Ectodermal cell (in vitro differentiated cells): ENCODE measurements around the gene MRPL58.

ENCODE experiments used
- H3K27ac ChIP-seq: 2 replicates; pipeline ENCODE4 v1.7.0; 2013; ENCODE audit warnings: mild to moderate bottlenecking, low read depth, low read length; ENCODE audit not compliant: insufficient read depth, poor library complexity, severe bottlenecking
- H3K27me3 ChIP-seq: 2 replicates; pipeline ENCODE4 v1.7.0; 2013; ENCODE audit warnings: mild to moderate bottlenecking, low read length; ENCODE audit not compliant: insufficient read depth, control insufficient read depth, poor library complexity, severe bottlenecking
- H3K36me3 ChIP-seq: one replicate; pipeline ENCODE4 v1.7.0; 2013; ENCODE audit warnings: low read length; ENCODE audit not compliant: control insufficient read depth, insufficient read depth
- H3K4me1 ChIP-seq: one replicate; pipeline ENCODE4 v1.7.0; 2013; ENCODE audit warnings: low read length; ENCODE audit not compliant: control insufficient read depth, insufficient read depth
- H3K4me3 ChIP-seq: 2 replicates; pipeline ENCODE4 v1.7.0; 2013; ENCODE audit warnings: low read depth, low read length, control low read depth; ENCODE audit not compliant: insufficient read depth
- H3K9me3 ChIP-seq: 2 replicates; pipeline ENCODE4 v1.7.0; 2013; ENCODE audit warnings: mild to moderate bottlenecking, low read length, moderate library complexity; ENCODE audit not compliant: control insufficient read depth
- WGBS, 2 experiments: methylation state at CpG; one replicate each; pipeline ENCODE4 v1.1.7; 2013; ENCODE audit warnings: missing lambda C conversion rate in 2 of 2; 5-methylcytosine and 5-hydroxymethylcytosine counted together

Gene MRPL58

DNA sequence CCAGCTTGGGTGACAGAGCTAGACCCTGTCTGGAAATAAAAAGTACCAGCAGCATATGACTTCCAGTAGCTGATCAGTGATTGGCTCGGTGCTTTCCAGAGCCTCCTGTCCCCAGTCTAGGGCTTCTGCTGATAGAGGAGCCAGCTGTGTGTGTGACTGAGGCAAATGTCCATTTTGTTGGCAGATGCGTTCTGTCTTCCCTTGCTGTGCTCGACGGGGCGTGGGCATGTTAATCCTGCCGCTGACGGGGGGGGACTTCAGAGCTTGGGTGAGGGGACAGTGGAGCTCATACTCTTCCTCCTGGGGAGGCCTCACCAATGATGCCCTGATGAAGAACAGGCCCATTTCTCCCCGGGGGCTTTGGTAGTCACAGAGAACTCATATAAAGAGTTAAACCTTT, 49.1 kb downstream of the MRPL58 start:
- H3K4me3 ChIP-seq: no peak overlapping the region
- 92 to 95% methylated on average over 8 of the region's 8 CpGs for WGBS, 2 experiments
- H3K27ac ChIP-seq: no peak overlapping the region
- H3K36me3 ChIP-seq: peaks cover 29% of the 10 kb centered on the region
- H3K27me3 ChIP-seq: no peaks in the 10 kb centered on the region
- H3K4me1 ChIP-seq: no peaks in the 10 kb centered on the region
- H3K9me3 ChIP-seq: no peaks in the 10 kb centered on the region

- Histone ChIP-seq H3K9me3 (no peaks in the 10 kb centered on the region), H3K4me3 (no peak overlapping the region), H3K27ac (no peak overlapping the region), H3K4me1 (no peaks in the 10 kb centered on the region), H3K27me3 (no peaks in the 10 kb centered on the region), H3K36me3 (peaks cover 29% of the 10 kb centered on the region)
- 94 to 96% methylated on average over 13 of the region's 13 CpGs for WGBS, 2 experiments
Measured at GRCh38 chr17:75063201-75063600, 50.7 kb downstream of the MRPL58 start.

- Histone ChIP-seq H3K36me3 (peaks cover 29% of the 10 kb centered on the region), H3K9me3 (no peaks in the 10 kb centered on the region), H3K27me3 (no peaks in the 10 kb centered on the region), H3K4me3 (no peak overlapping the region), H3K27ac (no peak overlapping the region), H3K4me1 (no peaks in the 10 kb centered on the region)
- 89 to 97% methylated on average over 3 of the region's 3 CpGs for WGBS, 2 experiments
Measured at GRCh38 chr17:75063626-75064025, 51.2 kb downstream of the MRPL58 start.

GRCh38 chr17:75064040-75064439, 51.6 kb downstream of the MRPL58 start:
- H3K27me3 ChIP-seq: no peaks in the 10 kb centered on the region
- 97% methylated on average over 11 of the region's 11 CpGs for WGBS, 2 experiments
- no peaks in the 10 kb centered on the region for H3K4me1 ChIP-seq
- H3K36me3 ChIP-seq: peaks cover 29% of the 10 kb centered on the region
- H3K9me3 ChIP-seq: no peaks in the 10 kb centered on the region
- no peak overlapping the region for H3K27ac ChIP-seq
- no peak overlapping the region for H3K4me3 ChIP-seq

- Histone ChIP-seq H3K9me3 (no peaks in the 10 kb centered on the region), H3K36me3 (peaks cover 26% of the 10 kb centered on the region), H3K27ac (no peak overlapping the region), H3K4me3 (no peak overlapping the region), H3K27me3 (no peaks in the 10 kb centered on the region), H3K4me1 (no peaks in the 10 kb centered on the region)
- 97% methylated on average over 8 of the region's 8 CpGs for WGBS, 2 experiments
Measured at GRCh38 chr17:75064460-75064859, 52.0 kb downstream of the MRPL58 start.

GRCh38 chr17:75064867-75065561, 52.5 kb downstream of the MRPL58 start:
- 94 to 95% methylated on average over 18 of the region's 18 CpGs for WGBS, 2 experiments
- Histone ChIP-seq H3K27ac (no peak overlapping the region), H3K36me3 (peaks cover 24% of the 10 kb centered on the region)

DNA sequence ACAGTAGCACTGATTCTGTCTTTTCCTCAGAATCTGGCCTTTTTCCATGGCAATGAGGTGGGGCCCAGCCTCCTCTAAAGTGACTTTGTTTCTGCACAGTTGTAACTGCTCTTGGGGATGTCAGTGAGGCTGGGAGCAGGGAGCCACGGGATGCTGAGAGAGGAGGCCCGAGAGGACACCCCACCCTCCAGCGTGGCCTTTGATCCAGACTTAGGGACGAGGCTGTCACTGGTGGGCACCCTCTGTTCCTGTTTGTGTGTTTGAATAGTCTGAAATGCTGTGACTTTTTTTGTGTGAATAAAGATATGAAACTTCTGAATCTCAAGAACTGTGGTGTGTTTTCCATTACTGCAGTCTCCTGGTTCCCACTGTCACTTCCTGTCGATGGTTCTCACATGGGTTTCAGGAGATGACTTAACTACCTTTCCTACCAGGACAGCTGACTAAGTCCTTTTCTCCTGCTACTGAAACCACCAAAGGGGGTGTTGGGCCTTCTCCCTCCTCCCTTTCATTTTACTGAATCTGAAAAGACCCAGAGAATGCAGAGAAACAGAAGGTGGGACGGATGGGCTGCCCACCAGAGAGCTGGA, 53.2 kb downstream of the MRPL58 start:
- no peak overlapping the region for H3K4me3 ChIP-seq
- H3K27me3 ChIP-seq: no peaks in the 10 kb centered on the region
- H3K9me3 ChIP-seq: no peaks in the 10 kb centered on the region
- peaks cover 24% of the 10 kb centered on the region for H3K36me3 ChIP-seq
- no peaks in the 10 kb centered on the region for H3K4me1 ChIP-seq
- 93 to 99% methylated on average over 6 of the region's 6 CpGs for WGBS, 2 experiments
- no peak overlapping the region for H3K27ac ChIP-seq

More at GRCh38 chr17:75064867-75065561, 52.5 kb downstream of the MRPL58 start:
- Histone ChIP-seq H3K4me1 (no peaks in the 10 kb centered on the region), H3K4me3 (no peak overlapping the region), H3K9me3 (no peaks in the 10 kb centered on the region), H3K27me3 (no peaks in the 10 kb centered on the region)

DNA sequence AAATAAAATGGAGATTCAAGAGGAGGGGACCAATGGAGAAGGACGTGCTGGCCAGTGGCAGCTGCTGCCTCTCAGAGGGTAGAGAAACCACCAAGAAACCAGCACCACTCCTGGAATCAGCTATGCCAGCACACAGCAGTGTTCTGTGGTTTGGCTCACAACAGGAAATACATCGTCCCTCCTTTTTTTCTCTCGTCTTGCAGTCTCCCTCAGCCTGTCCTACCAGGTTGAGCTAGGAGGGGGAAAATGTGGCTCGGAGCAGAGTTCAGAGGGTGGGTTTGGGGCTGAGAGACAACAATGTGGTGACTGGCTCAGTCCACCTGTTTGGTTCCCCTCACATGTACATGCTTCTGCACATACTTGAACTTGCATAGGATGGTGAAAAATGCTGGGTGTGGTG, 55.4 kb downstream of the MRPL58 start:
- 86 to 89% methylated on average over 4 of the region's 4 CpGs for WGBS, 2 experiments
- Histone ChIP-seq H3K4me3 (no peak overlapping the region), H3K36me3 (peaks cover 20% of the 10 kb centered on the region), H3K4me1 (no peaks in the 10 kb centered on the region), H3K9me3 (no peaks in the 10 kb centered on the region), H3K27me3 (no peaks in the 10 kb centered on the region), H3K27ac (no peak overlapping the region)

- H3K4me3 ChIP-seq: no peak overlapping the region
- H3K27ac ChIP-seq: no peak overlapping the region
- H3K4me1 ChIP-seq: no peaks in the 10 kb centered on the region
- 86 to 87% methylated on average over 8 of the region's 8 CpGs for whole genome bisulfite sequencing, 2 experiments
- H3K9me3 ChIP-seq: no peaks in the 10 kb centered on the region
- H3K27me3 ChIP-seq: no peaks in the 10 kb centered on the region
- peaks cover 11% of the 10 kb centered on the region for H3K36me3 ChIP-seq
Measured at GRCh38 chr17:75068750-75069149, 56.3 kb downstream of the MRPL58 start.

GRCh38 chr17:75069783-75070182, 57.3 kb downstream of the MRPL58 start:
- Histone ChIP-seq H3K36me3 (peaks cover 2% of the 10 kb centered on the region), H3K27me3 (no peaks in the 10 kb centered on the region), H3K27ac (no peak overlapping the region), H3K4me1 (no peaks in the 10 kb centered on the region), H3K4me3 (no peak overlapping the region), H3K9me3 (no peaks in the 10 kb centered on the region)
- WGBS, 2 experiments: 89 to 95% methylated on average over 2 of the region's 2 CpGs
